HG03196 (cell line): ENCODE data around the gene STX8.
"Not testable (repeated sequence)": the region's sequence is repeated elsewhere in the genome, so short reads cannot be mapped to it uniquely, and the experiment has no call there.

Source experiments
- ATAC-seq: cut with Tn5 transposase; IDR thresholded peaks from one replicate; pipeline ENCODE4 v1.9.1; 2021; ENCODE audit not compliant: unreplicated experiment

STX8 gene

GRCh38 chr17:9575381-9576101 lies at the start of gene STX8:
TSS of gene STX8 (minus strand) at chr17:9575820. CDS start at chr17:9575808, 12 bp downstream.
- peak; percentile 81 for ATAC-seq

- ATAC-seq, result no peak
Observed at GRCh38 chr17:9622961-9623360, 47.3 kb upstream of the STX8 start.

GRCh38 chr17:9615486-9615885 lies 39.9 kb upstream of the STX8 start:
- ATAC-seq, result no peak

GRCh38 chr17:9612006-9612405 lies 36.4 kb upstream of the STX8 start:
- ATAC-seq, result no peak

GRCh38 chr17:9611557-9611956 lies 35.9 kb upstream of the STX8 start:
- ATAC-seq, result no peak

- not testable (repeated sequence) for ATAC-seq
Observed at GRCh38 chr17:9607058-9607457, 31.4 kb upstream of the STX8 start.

GRCh38 chr17:9606453-9606852 lies 30.8 kb upstream of the STX8 start:
- ATAC-seq, result no peak

GRCh38 chr17:9604583-9604982 lies 29.0 kb upstream of the STX8 start:
- not testable (repeated sequence) for ATAC-seq

- ATAC-seq, result no peak
Observed at GRCh38 chr17:9598661-9599060, 23.0 kb upstream of the STX8 start.

GRCh38 chr17:9597638-9598037 lies 22.0 kb upstream of the STX8 start:
- ATAC-seq, result not testable (repeated sequence)

- ATAC-seq, result no peak
Observed at GRCh38 chr17:9594065-9594464, 18.4 kb upstream of the STX8 start.

- no peak for ATAC-seq
Observed at GRCh38 chr17:9587969-9588656, 12.5 kb upstream of the STX8 start.

- ATAC-seq, result no peak
Observed at GRCh38 chr17:9577373-9577709, 1.7 kb upstream of the STX8 start.

GRCh38 chr17:9576521-9577372 lies 1.1 kb upstream of the STX8 start, which contains the start of gene CFAP52:
TSS of gene CFAP52 (plus strand) at chr17:9576642. CDS start at chr17:9576696, 54 bp downstream.
- ATAC-seq, result peak; percentile 47

- ATAC-seq, result no peak
Observed at GRCh38 chr17:9571201-9571600, 4.4 kb downstream of the STX8 start.

- ATAC-seq, result no peak
Observed at GRCh38 chr17:9568957-9569588, 6.5 kb downstream of the STX8 start.

GRCh38 chr17:9568004-9568403 lies 7.6 kb downstream of the STX8 start:
- ATAC-seq, result no peak

GRCh38 chr17:9566739-9567138 lies 8.9 kb downstream of the STX8 start:
- ATAC-seq, result not testable (repeated sequence)

GRCh38 chr17:9566067-9566466 lies 9.6 kb downstream of the STX8 start:
- no peak for ATAC-seq

- no peak for ATAC-seq
Observed at GRCh38 chr17:9564104-9564503, 11.5 kb downstream of the STX8 start.

GRCh38 chr17:9557857-9558256 lies 17.8 kb downstream of the STX8 start:
- no peak for ATAC-seq
